ENCODE measurements around the gene TRIM56. TPM values are rescaled to one million over a fixed set of nuclear protein-coding genes. Genes with fewer than 3 reads are reported as not detected.

TRIM56 gene
- total and polyA plus RNA-seq, 2 of the 13 experiments (the other 11 are each of a cell fraction or from before 2014, with no cell fraction given) = 3.2 to 7.1 TPM

- TF ChIP-seq, protein P1, sequence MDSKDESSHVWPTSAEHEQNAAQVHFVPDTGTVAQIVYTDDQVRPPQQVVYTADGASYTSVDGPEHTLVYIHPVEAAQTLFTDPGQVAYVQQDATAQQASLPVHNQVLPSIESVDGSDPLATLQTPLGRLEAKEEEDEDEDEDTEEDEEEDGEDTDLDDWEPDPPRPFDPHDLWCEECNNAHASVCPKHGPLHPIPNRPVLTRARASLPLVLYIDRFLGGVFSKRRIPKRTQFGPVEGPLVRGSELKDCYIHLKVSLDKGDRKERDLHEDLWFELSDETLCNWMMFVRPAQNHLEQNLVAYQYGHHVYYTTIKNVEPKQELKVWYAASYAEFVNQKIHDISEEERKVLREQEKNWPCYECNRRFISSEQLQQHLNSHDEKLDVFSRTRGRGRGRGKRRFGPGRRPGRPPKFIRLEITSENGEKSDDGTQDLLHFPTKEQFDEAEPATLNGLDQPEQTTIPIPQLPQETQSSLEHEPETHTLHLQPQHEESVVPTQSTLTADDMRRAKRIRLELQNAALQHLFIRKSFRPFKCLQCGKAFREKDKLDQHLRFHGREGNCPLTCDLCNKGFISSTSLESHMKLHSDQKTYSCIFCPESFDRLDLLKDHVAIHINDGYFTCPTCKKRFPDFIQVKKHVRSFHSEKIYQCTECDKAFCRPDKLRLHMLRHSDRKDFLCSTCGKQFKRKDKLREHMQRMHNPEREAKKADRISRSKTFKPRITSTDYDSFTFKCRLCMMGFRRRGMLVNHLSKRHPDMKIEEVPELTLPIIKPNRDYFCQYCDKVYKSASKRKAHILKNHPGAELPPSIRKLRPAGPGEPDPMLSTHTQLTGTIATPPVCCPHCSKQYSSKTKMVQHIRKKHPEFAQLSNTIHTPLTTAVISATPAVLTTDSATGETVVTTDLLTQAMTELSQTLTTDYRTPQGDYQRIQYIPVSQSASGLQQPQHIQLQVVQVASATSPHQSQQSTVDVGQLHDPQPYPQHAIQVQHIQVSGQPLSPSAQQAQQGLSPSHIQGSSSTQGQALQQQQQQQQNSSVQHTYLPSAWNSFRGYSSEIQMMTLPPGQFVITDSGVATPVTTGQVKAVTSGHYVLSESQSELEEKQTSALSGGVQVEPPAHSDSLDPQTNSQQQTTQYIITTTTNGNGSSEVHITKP (CRISPR knock-in tag; IDR thresholded peaks at IDR 0.05; ENCODE audit: low read depth) = 0 out of 2 replicates have a peak, but pooled peaks have one; percentile 40
- TF ChIP-seq AHR (CRISPR knock-in tag; IDR thresholded peaks at IDR 0.05) (no peak), RFX5 (IDR thresholded peaks at IDR 0.05; ENCODE audit: low read depth, low read length) (peak; percentile 87), FOXC1 (CRISPR knock-in tag; IDR thresholded peaks at IDR 0.05; ENCODE audit: borderline replicate concordance) (no peak), ZSCAN9 (CRISPR knock-in tag; IDR thresholded peaks at IDR 0.05; ENCODE audit: borderline replicate concordance) (no peak), NFKBIZ (CRISPR knock-in tag; IDR thresholded peaks at IDR 0.05) (0 out of 2 replicates have a peak, but pooled peaks have one; percentile 23), PHF8 (CRISPR knock-in tag; IDR thresholded peaks at IDR 0.05) (no peak), ELF1 (CRISPR knock-in tag; IDR thresholded peaks at IDR 0.05) (peak; percentile 40; the same call in 1 of the 2 replicates), SMAD9 (CRISPR knock-in tag; IDR thresholded peaks at IDR 0.05) (no peak), RFXANK (CRISPR knock-in tag; IDR thresholded peaks at IDR 0.05) (no peak), NR2F6 (IDR thresholded peaks at IDR 0.05) (peak; percentile 80), NR2F6 (CRISPR knock-in tag; IDR thresholded peaks at IDR 0.05) (peak; percentile 69), ERF (CRISPR knock-in tag; IDR thresholded peaks at IDR 0.05) (peak; percentile 84), TP53 (CRISPR knock-in tag; conservative IDR thresholded peaks at IDR 0.05) (no peak), TSC22D2 (CRISPR knock-in tag; IDR thresholded peaks at IDR 0.05; ENCODE audit: borderline replicate concordance) (no peak), ZSCAN31 (CRISPR knock-in tag; IDR thresholded peaks at IDR 0.05; ENCODE audit: low read depth) (no peak), ZNF501 (CRISPR knock-in tag; IDR thresholded peaks at IDR 0.05) (no peak), ZFP36 (IDR thresholded peaks at IDR 0.05; ENCODE audit: borderline replicate concordance, low read depth, low read length, partially characterized antibody) (no peak), SATB2 (CRISPR knock-in tag; IDR thresholded peaks at IDR 0.05) (no peak), IKZF1 (IDR thresholded peaks at IDR 0.05) (no peak), MAF1 (CRISPR knock-in tag; IDR thresholded peaks at IDR 0.05; ENCODE audit: borderline replicate concordance) (no peak), ZNF589 (CRISPR knock-in tag; conservative IDR thresholded peaks at IDR 0.05) (no peak), ZNF569 (CRISPR knock-in tag; IDR thresholded peaks at IDR 0.05; ENCODE audit: borderline replicate concordance) (no peak), KLF12 (CRISPR knock-in tag; IDR thresholded peaks at IDR 0.05; ENCODE audit: borderline replicate concordance) (no peak), ZNF776 (CRISPR knock-in tag; IDR thresholded peaks at IDR 0.05) (no peak), TBP (CRISPR knock-in tag; IDR thresholded peaks at IDR 0.05) (no peak), ZNF121 (CRISPR knock-in tag; IDR thresholded peaks at IDR 0.05) (peak; percentile 67; the same call in 1 of the 2 replicates), ZNF562 (CRISPR knock-in tag; IDR thresholded peaks at IDR 0.05; ENCODE audit: borderline replicate concordance) (no peak), ZNF674 (CRISPR knock-in tag; IDR thresholded peaks at IDR 0.05; ENCODE audit: low read depth) (no peak)
- TF ChIP-seq, protein P2, sequence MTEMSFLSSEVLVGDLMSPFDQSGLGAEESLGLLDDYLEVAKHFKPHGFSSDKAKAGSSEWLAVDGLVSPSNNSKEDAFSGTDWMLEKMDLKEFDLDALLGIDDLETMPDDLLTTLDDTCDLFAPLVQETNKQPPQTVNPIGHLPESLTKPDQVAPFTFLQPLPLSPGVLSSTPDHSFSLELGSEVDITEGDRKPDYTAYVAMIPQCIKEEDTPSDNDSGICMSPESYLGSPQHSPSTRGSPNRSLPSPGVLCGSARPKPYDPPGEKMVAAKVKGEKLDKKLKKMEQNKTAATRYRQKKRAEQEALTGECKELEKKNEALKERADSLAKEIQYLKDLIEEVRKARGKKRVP (CRISPR knock-in tag; IDR thresholded peaks at IDR 0.05) = 0 out of 4 replicates have a peak, but pooled peaks of 1 of the 2 experiments have one; percentile 10
These were observed 39.2 kb downstream of the TRIM56 start (continued) for GRCh38 chr7:101124376-101125056.
